Osteoblast (primary cell): Measurements from ENCODE around the gene RASL10B. TPM values are rescaled to one million over a fixed set of nuclear protein-coding genes. Genes with fewer than 3 reads are reported as not detected.

Experiments used
- DNase-seq: peaks from one replicate; pipeline ENCODE4 v3.0.0; 2011; ENCODE audit warnings: low spot score, mixed read lengths; ENCODE audit not compliant: insufficient read length; ENCODE audit errors: missing footprints
- H2AFZ ChIP-seq: 2 replicates; pipeline ENCODE4 v1.6.0; 2011; ENCODE audit warnings: mild to moderate bottlenecking, low read length
- H3K27ac ChIP-seq: 2 replicates; pipeline ENCODE4 v1.5.1; 2011; ENCODE audit warnings: mild to moderate bottlenecking, low read depth, low read length, moderate library complexity
- H3K27me3 ChIP-seq: 2 replicates; pipeline ENCODE4 v1.6.0; 2012; ENCODE audit warnings: mild to moderate bottlenecking, control low read depth, inconsistent platforms, low read length, moderate library complexity; ENCODE audit not compliant: insufficient read depth
- H3K36me3 ChIP-seq: 2 replicates; pipeline ENCODE4 v1.5.1; 2011; ENCODE audit warnings: mild to moderate bottlenecking, low read length, control low read depth, moderate library complexity; ENCODE audit not compliant: insufficient read depth
- H3K4me1 ChIP-seq: 2 replicates; pipeline ENCODE4 v1.5.1; 2011; ENCODE audit warnings: mild to moderate bottlenecking, low read length, control low read depth, moderate library complexity; ENCODE audit not compliant: insufficient read depth
- H3K4me2 ChIP-seq: 2 replicates; pipeline ENCODE4 v1.6.0; 2011; ENCODE audit warnings: mild to moderate bottlenecking, low read length; ENCODE audit not compliant: insufficient read depth
- H3K4me3 ChIP-seq: fragments of 200-600 bp; sonication (generic); 3 replicates; pipeline ENCODE4 v1.5.1; 2012; ENCODE audit warnings: mild to moderate bottlenecking, low read length, inconsistent platforms; ENCODE audit not compliant: insufficient read depth
- H3K79me2 ChIP-seq: 2 replicates; pipeline ENCODE4 v1.6.0; 2012; ENCODE audit warnings: mild to moderate bottlenecking, low read length, control low read depth, inconsistent platforms; ENCODE audit not compliant: insufficient read depth
- H3K9me3 ChIP-seq: 2 replicates; pipeline ENCODE4 v1.5.1; 2011; ENCODE audit warnings: low read depth, low read length, control low read depth
- H4K20me1 ChIP-seq: 2 replicates; pipeline ENCODE4 v1.6.0; 2012; ENCODE audit warnings: mild to moderate bottlenecking, low read length, control low read depth; ENCODE audit not compliant: insufficient read depth
- CTCF ChIP-seq: IDR thresholded peaks from 2 replicates; pipeline ENCODE4 v1.5.1; 2011; ENCODE audit warnings: mild to moderate bottlenecking, low read depth, low read length, moderate library complexity; ENCODE audit errors: extremely low read depth
- total RNA-seq: library from RNA; depleted of rRNA; stranded (reverse); fragments of >200 nt; gene quantifications from 2 replicates; pipeline ENCODE4 v1.2.3, GENCODE V29; 2012

RASL10B gene
- total RNA-seq, 1 donor: 4.0 TPM

- peak; percentile 97 for DNase-seq
- Histone ChIP-seq H3K36me3 (no peaks in the 10 kb centered on the region), H3K4me2 (no peak overlapping the region), H3K4me3 (no peak overlapping the region), H3K4me1 (no peaks in the 10 kb centered on the region), H3K27me3 (peaks cover 41% of the 10 kb centered on the region), H3K27ac (no peak overlapping the region), H4K20me1 (peaks cover 4% of the 10 kb centered on the region), H2AFZ (no peak overlapping the region), H3K79me2 (no peaks in the 10 kb centered on the region), H3K9me3 (no peaks in the 10 kb centered on the region)
- peak; percentile 85 for TF ChIP-seq CTCF
These were observed 16.1 kb downstream of the RASL10B start for GRCh38 chr17:35747540-35748017.

DNA sequence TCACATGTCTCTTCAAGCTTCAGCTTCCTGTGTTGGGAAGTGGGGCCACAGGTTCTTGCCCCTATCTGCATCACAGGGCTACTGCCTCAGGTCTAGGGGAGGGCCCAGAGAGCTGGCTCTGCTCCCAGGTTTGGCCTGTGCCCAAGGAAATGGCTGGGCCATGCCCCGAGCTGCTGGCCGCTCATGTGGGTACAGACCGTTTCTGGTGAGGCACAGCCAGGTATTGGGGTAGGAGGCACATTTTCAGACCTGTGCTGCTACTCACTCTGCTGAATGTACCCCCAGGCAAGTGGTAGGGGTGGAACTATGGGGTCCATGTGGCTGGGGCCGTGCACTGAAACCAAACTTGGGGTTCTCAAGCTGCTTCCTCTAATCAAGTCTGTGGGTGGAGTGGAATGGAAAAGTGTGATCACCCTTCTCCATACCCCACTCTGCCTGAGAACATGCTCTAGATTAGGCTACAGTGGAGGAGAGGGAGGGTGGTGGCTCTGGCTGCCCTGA is 17.0 kb downstream of the RASL10B start:
- Histone ChIP-seq H3K4me3 (no peak overlapping the region), H4K20me1 (peaks cover 4% of the 10 kb centered on the region), H3K79me2 (no peaks in the 10 kb centered on the region), H3K36me3 (no peaks in the 10 kb centered on the region), H3K4me1 (no peaks in the 10 kb centered on the region), H3K4me2 (no peak overlapping the region), H3K27me3 (peaks cover 36% of the 10 kb centered on the region), H2AFZ (no peak overlapping the region), H3K27ac (no peak overlapping the region), H3K9me3 (no peaks in the 10 kb centered on the region)
- no peak for TF ChIP-seq CTCF
- DNase-seq: peak; percentile 80

GRCh38 chr17:35748979-35749378 is 17.5 kb downstream of the RASL10B start:
- DNase-seq: peak; percentile 73
- H4K20me1 ChIP-seq: peaks cover 4% of the 10 kb centered on the region
- H3K4me1 ChIP-seq: no peaks in the 10 kb centered on the region
- no peaks in the 10 kb centered on the region for H3K36me3 ChIP-seq
- no peak overlapping the region for H3K4me2 ChIP-seq
- H3K27ac ChIP-seq: no peak overlapping the region
- H3K27me3 ChIP-seq: peaks cover 35% of the 10 kb centered on the region
- H2AFZ ChIP-seq: no peak overlapping the region
- no peak for TF ChIP-seq CTCF
- no peaks in the 10 kb centered on the region for H3K9me3 ChIP-seq
- H3K79me2 ChIP-seq: no peaks in the 10 kb centered on the region
- no peak overlapping the region for H3K4me3 ChIP-seq

- peak overlapping the region; percentile 28 for H3K4me2 ChIP-seq
- no peak overlapping the region for H2AFZ ChIP-seq
- H3K4me3 ChIP-seq: no peak overlapping the region
- H4K20me1 ChIP-seq: peaks cover 4% of the 10 kb centered on the region
- TF ChIP-seq CTCF: no peak
- H3K36me3 ChIP-seq: no peaks in the 10 kb centered on the region
- peaks cover 35% of the 10 kb centered on the region for H3K27me3 ChIP-seq
- no peaks in the 10 kb centered on the region for H3K79me2 ChIP-seq
- H3K4me1 ChIP-seq: no peaks in the 10 kb centered on the region
- no peaks in the 10 kb centered on the region for H3K9me3 ChIP-seq
- no peak overlapping the region for H3K27ac ChIP-seq
- DNase-seq: peak; percentile 84
These were observed 18.3 kb downstream of the RASL10B start for GRCh38 chr17:35749560-35750412.
